ENCODE results near the gene VNN1. TPM values are rescaled to one million over a fixed set of nuclear protein-coding genes. Genes with fewer than 3 reads are reported as not detected.
"Not testable (repeated sequence)": the region's sequence is repeated elsewhere in the genome, so short reads cannot be mapped to it uniquely, and the experiment has no call there.

Gene VNN1
- polyA plus RNA-seq, 3 donors, result 0.10 to 0.21 (median 0.18) TPM

DNA sequence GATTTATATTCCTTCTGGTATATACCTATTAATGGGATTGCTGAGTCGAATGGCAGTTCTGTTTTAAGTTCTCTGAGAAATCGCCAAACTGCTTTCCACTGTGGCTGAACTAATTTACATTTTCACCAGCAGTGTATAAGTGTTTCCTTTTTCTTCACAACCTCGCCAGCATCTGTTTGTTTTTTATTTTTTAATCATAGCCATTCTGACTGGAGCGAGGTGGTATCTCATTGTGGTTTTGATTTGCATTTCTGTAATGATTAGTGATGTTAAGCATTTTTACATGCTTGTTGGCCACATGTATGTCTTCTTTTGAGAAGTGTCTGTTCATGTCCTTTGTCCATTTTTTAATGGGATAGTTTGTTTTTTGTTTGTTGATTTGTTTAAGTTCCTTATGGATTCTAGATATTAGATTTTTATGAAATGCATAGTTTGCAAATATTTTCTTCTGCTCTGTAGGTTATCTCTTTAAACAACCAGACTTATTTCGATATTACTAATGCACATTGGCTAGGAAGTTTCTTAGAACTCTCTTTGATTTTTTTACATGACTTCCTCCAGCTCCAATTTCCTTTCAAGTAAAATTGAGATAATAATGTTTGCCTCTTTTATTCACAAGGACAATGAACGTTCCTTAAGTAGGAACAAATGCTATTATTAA, 12.2 kb upstream of the VNN1 start:
- DNase-seq (ENCODE audit: low read depth in 3 of 3, low spot score in 2 of 3), result no peak

DNA sequence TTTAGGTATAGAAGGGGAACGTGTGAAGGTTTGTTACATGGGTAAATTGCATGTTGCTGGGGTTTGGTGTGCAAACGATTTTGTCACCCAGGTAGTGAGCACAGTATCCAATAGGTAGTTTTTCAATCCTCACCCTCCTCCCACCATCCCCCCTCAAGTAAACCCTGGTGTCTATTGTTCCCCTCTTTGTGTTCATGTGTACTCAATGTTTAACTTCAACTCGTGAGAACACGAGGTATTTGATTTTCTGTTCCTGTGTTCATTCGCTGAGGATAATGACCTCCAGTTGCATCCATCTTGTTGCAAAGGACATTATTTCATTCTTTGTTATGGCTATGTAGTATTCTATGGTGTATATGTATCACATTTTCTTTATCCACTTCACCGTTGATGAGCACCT, 11.6 kb upstream of the VNN1 start:
- DNase-seq (ENCODE audit: low read depth in 3 of 3, low spot score in 2 of 3), result no peak

DNA sequence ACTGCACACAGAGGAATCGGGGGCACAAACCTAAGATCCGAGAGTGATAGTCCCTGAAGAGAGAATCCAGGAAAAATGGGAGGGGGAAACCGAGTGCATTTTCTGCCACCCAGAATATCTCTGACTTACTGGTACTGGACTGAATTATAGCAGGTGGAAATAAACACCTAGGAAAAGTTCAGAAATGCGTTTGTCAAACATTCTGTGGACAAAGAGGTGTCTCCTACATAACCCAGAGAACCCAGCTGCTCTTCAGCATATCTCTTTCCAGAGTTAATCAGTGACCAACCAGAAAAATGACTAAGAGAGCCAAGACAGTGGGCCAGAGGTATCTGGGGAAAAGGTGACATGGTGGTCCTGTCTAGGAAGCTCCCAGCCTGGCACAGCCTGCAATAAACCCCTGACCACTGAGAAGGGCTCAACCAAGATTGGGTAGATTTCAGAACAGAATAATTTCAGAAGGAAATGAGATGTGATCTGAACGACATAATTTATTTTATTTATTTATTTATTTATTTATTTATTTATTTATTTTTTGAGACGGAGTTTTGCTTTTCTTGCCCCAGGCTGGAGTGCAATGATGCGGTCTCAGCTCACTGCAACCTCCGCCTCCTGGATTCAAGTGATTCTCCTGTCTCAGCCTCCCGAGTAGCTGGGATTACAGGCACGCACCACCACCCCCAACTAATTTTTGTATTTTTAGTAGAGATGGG, 6.0 kb upstream of the VNN1 start:
- no peak for DNase-seq (ENCODE audit: low read depth in 3 of 3, low spot score in 2 of 3)

DNA sequence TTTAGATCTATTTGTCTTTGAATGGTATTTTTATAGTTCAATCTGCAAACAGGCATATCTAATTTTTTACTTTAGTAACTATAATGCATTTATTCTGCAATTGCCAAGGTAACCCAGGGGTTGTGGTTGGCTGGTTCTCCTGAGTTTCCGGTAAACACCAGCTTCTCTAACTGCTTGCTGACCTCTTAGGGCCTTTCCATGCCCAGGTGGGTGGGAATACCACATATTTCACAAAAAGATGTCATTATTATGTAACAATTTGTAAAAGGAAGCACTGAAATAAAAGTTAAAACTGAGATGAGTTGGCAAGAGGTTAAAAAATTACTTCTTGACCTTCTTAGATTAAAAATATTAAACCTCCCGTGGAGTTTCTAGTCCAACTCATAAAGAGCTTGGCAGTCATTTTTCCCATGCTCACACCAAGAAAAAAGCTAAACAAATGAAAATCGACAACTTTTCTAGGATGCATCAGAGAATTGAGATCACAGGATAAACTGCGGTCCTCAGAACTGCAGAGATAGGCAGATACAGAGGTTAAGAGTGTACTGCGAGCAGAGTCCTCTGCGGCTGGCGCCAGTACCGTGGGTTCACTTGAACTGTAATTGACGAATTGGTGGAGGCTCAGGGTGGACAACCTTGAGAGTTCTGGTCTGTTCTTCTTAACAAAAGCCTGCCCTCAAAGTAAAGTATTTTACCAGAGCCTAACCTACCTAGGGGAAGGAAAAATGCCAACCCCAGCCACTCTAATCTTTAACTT, 2.2 kb upstream of the VNN1 start:
- DNase-seq (ENCODE audit: low read depth in 3 of 3, low spot score in 2 of 3), result no peak

DNA sequence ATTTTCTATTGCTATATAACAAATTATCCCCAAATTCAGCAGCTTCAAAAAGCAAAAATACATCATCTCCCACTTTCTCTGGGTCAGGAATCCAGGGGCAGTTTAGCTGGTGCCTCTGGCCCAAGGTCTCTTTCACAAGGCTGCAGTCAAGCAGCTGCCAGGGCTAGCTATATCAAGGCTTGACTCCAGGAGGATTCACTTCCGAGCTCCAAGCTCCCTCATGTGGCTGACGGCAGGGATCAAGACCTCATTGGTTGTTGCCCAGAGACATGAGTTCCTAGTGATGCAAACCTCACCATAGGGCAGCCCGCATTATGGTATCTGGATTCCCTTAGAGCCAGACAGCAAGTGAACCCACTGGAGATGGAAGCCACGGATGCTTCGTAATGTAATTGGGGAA, 1.3 kb upstream of the VNN1 start:
- no peak for DNase-seq (ENCODE audit: low read depth in 3 of 3, low spot score in 2 of 3)

DNA sequence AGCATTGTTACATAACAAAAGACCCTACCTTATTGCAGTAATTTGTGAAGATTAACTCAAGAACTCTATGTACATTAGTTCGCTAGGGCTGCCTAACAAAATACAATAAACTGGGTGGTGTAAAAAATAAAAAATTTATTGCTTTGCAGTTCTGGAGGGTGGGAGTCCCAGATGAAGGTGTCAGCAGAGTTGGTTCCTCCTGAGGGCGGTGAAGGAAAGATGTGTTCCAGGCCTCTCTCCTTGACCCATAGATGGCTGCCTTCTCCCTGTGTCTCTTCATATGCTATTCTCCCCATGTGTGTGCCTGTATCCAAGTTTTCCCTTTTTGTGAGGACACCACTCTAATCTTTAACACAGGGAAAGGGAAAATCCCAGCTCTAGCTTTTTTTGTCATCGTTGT, 305 bp upstream of the VNN1 start:
- no peak for DNase-seq (ENCODE audit: low read depth in 3 of 3, low spot score in 2 of 3)

DNA sequence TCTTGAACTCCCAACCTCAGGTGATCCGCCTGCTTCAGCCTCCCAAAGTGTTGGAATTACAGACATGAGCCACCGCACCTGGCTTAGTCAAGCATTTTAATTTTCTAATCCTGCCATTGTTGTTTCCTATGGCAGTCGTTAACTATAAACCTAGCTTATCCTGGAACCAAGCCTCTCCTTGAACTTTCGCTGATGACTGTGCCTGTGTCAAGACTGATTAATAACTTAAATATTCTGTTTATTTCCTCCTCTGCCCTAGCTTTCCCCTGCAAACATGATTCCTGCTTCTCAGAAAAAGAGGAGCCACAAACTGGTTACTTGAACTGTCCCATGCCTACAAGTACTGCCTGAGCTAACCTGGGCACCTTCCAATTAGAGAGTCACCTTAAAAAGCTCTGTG, 1.5 kb downstream of the VNN1 start:
- DNase-seq (ENCODE audit: low read depth in 3 of 3, low spot score in 2 of 3), result no peak

DNA sequence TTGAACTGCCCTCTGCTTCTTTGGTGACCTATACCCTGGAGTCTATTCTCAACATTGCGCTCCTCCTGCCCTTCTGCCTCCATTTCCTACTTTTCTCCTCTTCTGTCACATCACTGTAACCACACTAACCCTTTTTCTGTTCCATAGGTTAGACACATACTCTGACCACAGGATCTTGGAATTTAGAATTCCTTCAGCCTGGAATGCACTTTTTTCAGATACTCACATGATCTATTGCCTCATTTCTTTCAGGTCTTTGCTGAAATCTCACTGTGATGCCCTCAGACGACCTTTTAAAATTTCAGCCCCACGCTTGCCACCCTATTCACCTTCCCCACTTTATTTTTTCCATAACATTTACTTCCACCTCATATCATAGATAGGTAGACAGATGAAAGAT, 5.1 kb downstream of the VNN1 start:
- DNase-seq (ENCODE audit: low read depth in 3 of 3, low spot score in 2 of 3), result no peak

DNA sequence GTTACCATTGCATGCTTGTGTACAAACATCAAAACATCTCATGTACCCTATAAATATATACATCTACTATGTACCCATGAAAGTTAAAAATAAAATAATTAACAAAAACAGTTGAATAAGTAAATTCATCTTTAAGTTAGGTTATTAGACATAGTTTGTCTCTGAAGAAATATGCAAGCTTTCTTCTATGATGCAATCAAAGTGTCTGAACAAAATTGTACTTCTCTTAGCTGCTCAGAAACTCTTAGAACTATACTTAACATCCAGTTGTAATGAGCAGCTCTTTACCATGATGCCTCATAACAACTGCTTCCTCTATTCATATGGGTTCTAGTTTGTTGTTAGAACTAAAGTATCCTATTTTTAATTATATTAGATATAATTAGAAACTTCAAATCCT, 5.9 kb downstream of the VNN1 start:
- no peak for DNase-seq (ENCODE audit: low read depth in 3 of 3, low spot score in 2 of 3)

DNA sequence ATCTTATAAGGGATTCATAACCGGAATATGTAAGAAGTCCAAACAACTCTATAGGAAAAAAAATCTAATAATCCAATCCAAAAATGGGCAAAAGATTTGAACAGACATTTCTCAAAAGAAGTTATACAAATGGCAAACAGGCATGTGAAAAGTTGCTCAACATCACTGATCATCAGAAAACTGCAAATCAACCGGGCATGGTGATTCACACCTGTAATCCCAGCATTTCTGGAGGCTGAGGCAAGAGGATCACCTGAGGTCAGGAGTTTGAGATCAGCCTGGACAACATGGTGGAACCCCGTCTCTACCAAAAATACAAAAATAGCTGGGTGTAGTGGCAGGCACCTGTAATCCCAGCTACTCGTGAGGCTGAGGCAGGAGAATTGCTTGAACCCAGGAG, 7.1 kb downstream of the VNN1 start:
- not testable (repeated sequence) for DNase-seq (ENCODE audit: low read depth in 3 of 3, low spot score in 2 of 3)

DNA sequence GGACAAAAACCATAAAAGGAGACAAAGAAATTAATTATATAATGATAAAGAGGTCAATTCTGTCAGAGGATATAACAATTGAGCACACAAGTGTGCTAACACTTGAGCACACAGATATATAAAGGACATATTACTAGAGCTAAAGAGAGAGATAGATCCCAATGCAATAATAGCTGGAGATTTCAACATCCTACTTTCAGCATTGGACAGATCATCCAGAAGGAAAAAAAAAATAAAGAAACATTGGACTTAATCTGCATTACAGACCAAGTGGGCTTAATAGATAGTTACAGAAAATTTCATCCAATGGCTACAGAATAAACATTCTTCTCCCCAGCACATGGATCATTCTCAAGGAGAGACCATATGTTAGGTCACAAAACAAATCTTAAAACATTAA, 9.9 kb downstream of the VNN1 start:
- DNase-seq (ENCODE audit: low read depth in 3 of 3, low spot score in 2 of 3), result no peak

DNA sequence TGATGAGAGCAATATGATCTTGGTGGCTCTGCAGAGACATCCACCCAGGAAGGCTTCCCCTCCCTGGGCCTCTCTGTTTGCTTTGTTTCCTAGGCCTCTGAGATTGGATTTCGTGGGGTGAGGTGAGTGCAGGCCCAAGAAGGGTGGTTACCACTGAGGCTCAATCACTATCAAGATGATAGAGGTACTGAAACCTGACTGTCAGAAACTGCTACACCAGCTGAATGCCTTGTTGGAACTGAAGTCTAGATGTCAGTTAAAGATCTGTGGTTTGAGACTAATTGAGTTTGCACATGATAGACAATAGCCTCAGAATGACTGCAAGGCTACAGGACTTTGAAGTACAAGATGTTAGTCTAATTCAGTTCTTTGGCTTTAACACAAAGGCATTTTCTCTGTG, 15.2 kb downstream of the VNN1 start:
- no peak for DNase-seq (ENCODE audit: low read depth in 3 of 3, low spot score in 2 of 3)

DNA sequence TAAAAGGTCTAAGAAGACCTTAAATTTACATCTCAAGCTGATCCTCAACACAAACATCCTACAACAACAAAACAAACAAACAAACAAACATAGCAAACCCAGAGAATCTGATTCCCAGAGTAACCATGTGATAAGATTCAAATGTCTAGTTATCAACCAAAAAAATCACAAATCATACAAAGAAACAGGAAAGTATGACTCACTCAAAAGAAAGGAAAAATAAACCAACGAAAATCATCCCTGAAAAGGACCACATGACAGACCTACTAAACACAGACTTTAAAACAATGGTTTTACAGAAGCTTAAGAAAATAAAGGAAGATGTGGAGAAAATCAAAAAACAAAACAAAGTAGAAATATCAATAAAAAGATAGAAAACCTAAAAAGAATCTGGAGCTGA, 18.1 kb downstream of the VNN1 start:
- no peak for DNase-seq (ENCODE audit: low read depth in 3 of 3, low spot score in 2 of 3)

DNA sequence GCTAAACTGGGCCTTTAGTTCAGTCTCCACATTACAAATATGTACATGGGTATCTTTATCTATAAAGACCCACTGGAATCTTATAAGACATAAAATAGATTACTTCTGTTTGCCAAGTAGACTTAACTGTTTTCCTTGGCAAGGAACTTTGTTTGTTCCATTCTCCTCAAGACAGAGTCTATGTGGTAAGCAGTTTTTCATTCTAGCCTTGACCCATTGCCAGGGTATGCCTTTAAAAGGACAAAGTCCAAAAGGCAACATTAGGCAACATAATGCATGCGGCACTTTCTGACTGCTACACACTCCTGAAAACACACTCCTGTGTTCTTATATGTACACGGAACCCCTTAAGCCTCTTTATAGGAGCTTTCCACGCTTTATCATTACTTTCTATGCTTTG, 20.4 kb downstream of the VNN1 start:
- no peak for DNase-seq (ENCODE audit: low read depth in 3 of 3, low spot score in 2 of 3)

DNA sequence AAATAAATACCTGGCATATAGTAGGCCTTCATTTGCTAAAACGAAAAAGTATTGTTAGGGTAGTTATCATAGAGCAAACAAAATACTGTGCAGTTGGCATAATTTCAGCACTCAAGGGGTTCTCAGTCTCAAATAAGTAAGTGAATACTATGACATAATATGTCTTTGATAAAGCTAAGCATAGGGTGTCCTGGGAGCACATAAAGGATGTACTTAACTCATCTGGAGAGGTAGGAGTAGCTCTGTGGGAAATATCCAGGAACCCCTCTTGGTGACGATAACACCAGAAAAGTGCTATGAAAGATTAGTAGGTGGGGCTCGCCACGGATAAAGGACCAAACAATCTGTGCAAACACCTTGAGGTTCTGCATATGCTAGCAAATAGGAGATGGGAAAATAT, 23.2 kb downstream of the VNN1 start:
- no peak for DNase-seq (ENCODE audit: low read depth in 3 of 3, low spot score in 2 of 3)

DNA sequence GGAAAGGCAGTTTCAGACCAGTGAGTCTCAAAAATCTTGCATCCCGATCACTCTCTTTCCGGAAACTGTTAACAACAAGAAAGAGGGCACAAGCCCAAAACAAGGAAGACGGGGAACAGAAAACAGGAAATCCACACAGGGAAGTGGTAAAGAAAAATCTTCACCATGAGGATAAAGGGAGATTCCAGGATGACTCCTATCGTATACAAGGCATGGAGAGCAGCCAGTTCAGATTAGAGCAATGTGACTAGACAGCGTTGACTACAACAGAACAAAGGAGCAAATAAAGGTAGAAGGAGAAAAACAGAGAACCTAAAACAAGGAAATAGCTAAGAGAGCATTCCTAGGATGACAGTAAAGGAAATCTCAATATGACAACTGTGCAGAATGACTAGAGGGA, 26.5 kb downstream of the VNN1 start:
- no peak for DNase-seq (ENCODE audit: low read depth in 3 of 3, low spot score in 2 of 3)

DNA sequence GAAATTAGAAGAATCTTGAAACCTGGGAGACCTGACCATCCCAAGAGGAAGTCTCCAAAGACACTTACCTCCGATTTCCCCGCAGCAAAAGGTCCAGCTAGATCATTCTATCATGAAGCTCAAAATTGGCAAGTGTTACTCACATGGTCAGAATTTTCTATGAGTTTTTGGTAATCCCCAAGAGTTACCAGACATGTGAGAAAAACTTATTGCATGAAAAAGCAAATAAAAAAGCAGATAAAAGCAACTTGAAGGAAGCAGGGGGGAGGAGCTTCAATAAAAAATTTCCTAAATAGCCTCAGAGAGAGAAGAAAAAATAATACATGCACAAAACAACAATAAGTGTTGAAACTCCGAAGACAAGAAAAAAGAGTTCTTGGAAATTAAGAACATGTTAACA, 27.3 kb downstream of the VNN1 start:
- no peak for DNase-seq (ENCODE audit: low read depth in 3 of 3, low spot score in 2 of 3)

DNA sequence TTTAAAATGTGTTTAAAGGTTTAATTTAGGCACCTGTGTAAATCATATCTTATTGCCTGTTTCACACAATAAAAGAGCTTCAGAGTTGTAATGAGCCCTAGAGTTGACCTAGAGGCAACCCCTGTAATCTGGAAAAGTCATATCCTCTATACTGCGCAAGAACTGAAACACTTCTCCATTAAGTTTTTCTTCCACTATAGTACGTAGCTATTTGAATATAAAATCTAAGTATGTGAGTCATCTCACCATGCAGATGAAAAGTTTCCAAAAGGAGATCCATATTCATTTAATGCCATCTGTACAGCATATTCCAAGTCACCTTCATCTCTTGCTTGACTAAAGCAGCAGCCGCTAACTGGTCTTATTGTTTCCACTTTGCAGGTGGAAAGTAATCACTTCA, 28.8 kb downstream of the VNN1 start:
- DNase-seq (ENCODE audit: low read depth in 3 of 3, low spot score in 2 of 3), result no peak

DNA sequence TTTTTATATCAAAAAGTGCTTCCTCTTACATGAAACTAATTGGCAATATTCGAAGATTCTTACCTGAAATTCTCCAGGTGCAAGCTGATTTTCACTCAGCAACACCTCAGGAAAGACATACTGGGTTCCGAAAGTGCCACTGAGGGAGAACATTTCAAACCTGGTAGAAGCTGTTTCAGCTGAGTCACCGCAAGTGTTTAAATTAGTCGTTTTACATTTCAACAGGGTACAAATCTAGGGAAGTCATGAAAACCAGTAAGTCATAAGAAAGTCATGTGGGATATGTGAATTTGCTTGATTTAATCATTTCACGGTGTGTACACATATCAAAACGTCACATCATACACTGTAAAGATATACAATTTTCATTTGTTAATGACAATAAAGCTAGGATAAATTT, 29.6 kb downstream of the VNN1 start:
- no peak for DNase-seq (ENCODE audit: low read depth in 3 of 3, low spot score in 2 of 3)

DNA sequence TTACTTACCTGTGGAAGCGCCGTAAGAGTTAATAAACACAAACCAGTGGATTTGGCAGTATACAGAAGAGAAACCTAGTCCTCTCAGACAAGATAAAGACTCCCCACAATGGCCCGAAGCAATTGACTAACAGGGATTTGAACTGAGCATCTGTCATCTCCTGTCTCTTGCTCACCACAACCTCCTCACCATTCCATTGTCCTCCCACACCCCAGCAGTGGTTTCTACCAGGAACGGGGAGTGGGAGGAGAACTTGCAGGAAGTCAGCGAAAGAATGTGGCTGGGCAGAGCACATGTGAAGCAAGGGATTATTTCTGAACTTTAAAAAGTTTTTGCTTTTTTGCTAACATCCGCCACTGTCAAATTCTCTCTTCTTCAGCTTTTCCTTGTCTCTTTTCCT, 30.3 kb downstream of the VNN1 start:
- no peak for DNase-seq (ENCODE audit: low read depth in 3 of 3, low spot score in 2 of 3)

DNA sequence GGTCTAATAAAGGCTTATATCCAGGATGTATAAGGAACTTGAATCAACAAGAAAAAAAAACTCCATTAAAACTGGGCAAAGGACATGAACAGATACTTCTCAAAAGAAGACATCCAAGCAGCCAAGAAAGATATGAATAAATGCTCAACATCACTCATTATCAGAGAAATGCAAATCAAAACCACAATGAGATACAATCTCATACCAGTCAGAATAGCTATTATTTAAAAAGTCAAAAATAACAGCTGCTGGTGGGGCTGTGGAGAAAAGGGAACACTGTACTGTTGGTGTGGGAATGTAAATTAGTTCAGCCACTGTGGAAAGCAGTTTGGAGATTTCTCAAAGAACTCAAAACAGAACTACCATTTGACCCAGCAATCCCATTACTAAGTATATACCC, 34.8 kb downstream of the VNN1 start:
- not testable (repeated sequence) for DNase-seq (ENCODE audit: low read depth in 3 of 3, low spot score in 2 of 3)

DNA sequence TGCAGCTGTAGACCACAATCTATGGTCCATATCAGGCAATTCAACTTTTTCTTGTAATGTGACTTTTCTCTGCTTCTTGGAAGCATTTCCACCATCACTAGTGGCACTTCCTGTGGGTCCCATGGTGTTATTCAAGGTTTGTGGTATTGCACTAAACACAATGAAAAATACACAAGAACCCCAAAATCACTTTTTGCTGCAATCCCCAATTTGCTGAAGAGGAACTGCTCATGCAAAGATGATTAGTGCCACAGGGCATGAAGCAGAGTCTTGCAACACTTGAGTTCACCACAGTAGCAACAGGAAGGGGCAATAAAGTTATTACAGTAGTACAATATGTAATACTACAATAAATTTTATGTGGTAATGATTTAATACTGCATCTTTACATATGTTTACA, 38.1 kb downstream of the VNN1 start:
- no peak for DNase-seq (ENCODE audit: low read depth in 3 of 3, low spot score in 2 of 3)

Data from right renal cortex interstitium (tissue), 3 donors.